Keratinocyte (primary cell): ENCODE measurements around the gene PARP9. TPM values are rescaled to one million over a fixed set of nuclear protein-coding genes. Genes with fewer than 3 reads are reported as not detected.
"Not testable (repeated sequence)": the region's sequence is repeated elsewhere in the genome, so short reads cannot be mapped to it uniquely, and the experiment has no call there.

Experiments
- DNase-seq: peaks from one replicate; pipeline ENCODE4 v3.0.0-alpha.2; 2011; ENCODE audit warnings: low read depth, missing footprints, low spot score
- FAIRE-seq: peaks from 2 replicates; lab custom pipeline; 2011; peaks lifted over from hg19 to GRCh38; lab: Jason Lieb, UNC
- H2AFZ ChIP-seq: 2 replicates; pipeline ENCODE4 v1.6.0; 2012; ENCODE audit warnings: low read length, control low read depth, inconsistent platforms; ENCODE audit not compliant: control insufficient read depth
- H3K27ac ChIP-seq: 2 replicates; pipeline ENCODE4 v1.5.1; 2011; ENCODE audit warnings: low read length; ENCODE audit not compliant: control insufficient read depth, insufficient read depth
- H3K27me3 ChIP-seq: 3 replicates; pipeline ENCODE4 v1.6.0; 2011; ENCODE audit warnings: low read length; ENCODE audit not compliant: control insufficient read depth, insufficient read depth; ENCODE audit errors: extremely low read depth
- H3K36me3 ChIP-seq, 2 experiments: 2 replicates in 1 of 2; 3 replicates in 1 of 2; pipeline ENCODE4 v1.5.1; 2011; ENCODE audit warnings: low read length in 2 of 2, mild to moderate bottlenecking in 1 of 2; ENCODE audit not compliant: control insufficient read depth in 2 of 2, insufficient read depth in 2 of 2; ENCODE audit errors: extremely low read depth in 1 of 2
- H3K4me1 ChIP-seq: 3 replicates; pipeline ENCODE4 v1.5.1; 2011; ENCODE audit warnings: low read length; ENCODE audit not compliant: control insufficient read depth, insufficient read depth; ENCODE audit errors: extremely low read depth
- H3K4me2 ChIP-seq: 3 replicates; pipeline ENCODE4 v1.6.0; 2011; ENCODE audit warnings: low read depth, low read length; ENCODE audit not compliant: control insufficient read depth, insufficient read depth; ENCODE audit errors: extremely low read depth
- H3K4me3 ChIP-seq, 3 experiments: fragments of 200-600 bp in 1 of 3; sonication (generic) in 1 of 3; 2 replicates in 2 of 3; 3 replicates in 1 of 3; pipeline ENCODE4 v1.5.1; 2011 to 2016; ENCODE audit warnings: low read length in 3 of 3, mild to moderate bottlenecking in 3 of 3, control low read depth in 2 of 3, inconsistent platforms in 1 of 3, low read depth in 1 of 3, mixed read lengths in 1 of 3, mixed run types in 1 of 3, moderate library complexity in 1 of 3; ENCODE audit not compliant: control insufficient read depth in 2 of 3, insufficient read depth in 2 of 3; ENCODE audit errors: extremely low read depth in 1 of 3
- H3K79me2 ChIP-seq: 2 replicates; pipeline ENCODE4 v1.6.0; 2012; ENCODE audit warnings: low read length; ENCODE audit not compliant: control insufficient read depth, insufficient read depth
- H3K9ac ChIP-seq: 3 replicates; pipeline ENCODE4 v1.6.0; 2011; ENCODE audit warnings: low read length; ENCODE audit not compliant: control insufficient read depth, insufficient read depth; ENCODE audit errors: extremely low read depth
- H3K9me1 ChIP-seq: 3 replicates; pipeline ENCODE4 v1.6.0; 2011; ENCODE audit warnings: low read length; ENCODE audit not compliant: control insufficient read depth, insufficient read depth; ENCODE audit errors: extremely low read depth
- H3K9me3 ChIP-seq: 2 replicates; pipeline ENCODE4 v1.5.1; 2012; ENCODE audit warnings: low read depth, low read length; ENCODE audit not compliant: control insufficient read depth
- H4K20me1 ChIP-seq: 3 replicates; pipeline ENCODE4 v1.6.0; 2011; ENCODE audit warnings: low read length; ENCODE audit not compliant: control insufficient read depth, insufficient read depth; ENCODE audit errors: extremely low read depth
- EZH2 ChIP-seq: IDR thresholded peaks from one replicate; pipeline ENCODE4 v1.6.1; 2012; ENCODE audit warnings: inconsistent platforms, mild to moderate bottlenecking, low read length, moderate library complexity
- dilution Hi-C: fragments of 300-500 bp; cut with MboI; formaldehyde crosslinking; loops from one replicate; pipeline ENCODE4 v1.7.0; 2020; ENCODE audit warnings: low sequenced_read_pairs; ENCODE audit not compliant: extremely low pct_ligation_motif_present
- polyA plus RNA-seq, 5 experiments: library from polyadenylated mRNA; depleted of rRNA in 3 of 5; stranded (reverse) in 3 of 5; stranded (forward) in 1 of 5; unstranded in 1 of 5; fragments of >200 nt; gene quantifications; 1 replicate in 1 of 5; 2 replicates in 3 of 5; 3 replicates in 1 of 5; pipeline versions ENCODE4 v1.2.1 to v1.2.3, GENCODE V29; 2011 to 2012; ENCODE audit warnings: missing spikeins in 2 of 5, low read depth in 1 of 5, low replicate concordance in 1 of 5
- TF ChIP-seq, protein P1 (sequence below), 3 experiments: IDR thresholded peaks in 1 of 3; conservative IDR thresholded peaks in 1 of 3; optimal IDR thresholded peaks in 1 of 3; 2 replicates in 2 of 3; 3 replicates in 1 of 3; pipeline versions ENCODE3 to v1.5.1; 2011; ENCODE audit warnings: low read length in 3 of 3, mild to moderate bottlenecking in 3 of 3, moderate library complexity in 2 of 3, control low read depth in 1 of 3, inconsistent platforms in 1 of 3; ENCODE audit not compliant: insufficient read depth in 2 of 3; ENCODE audit errors: extremely low read depth in 1 of 3

The PARP9 gene
- polyA plus RNA-seq, 1 donor (not counting 4 experiments of a cell fraction or from before 2014, with no cell fraction given) = 70.1 TPM

DNA sequence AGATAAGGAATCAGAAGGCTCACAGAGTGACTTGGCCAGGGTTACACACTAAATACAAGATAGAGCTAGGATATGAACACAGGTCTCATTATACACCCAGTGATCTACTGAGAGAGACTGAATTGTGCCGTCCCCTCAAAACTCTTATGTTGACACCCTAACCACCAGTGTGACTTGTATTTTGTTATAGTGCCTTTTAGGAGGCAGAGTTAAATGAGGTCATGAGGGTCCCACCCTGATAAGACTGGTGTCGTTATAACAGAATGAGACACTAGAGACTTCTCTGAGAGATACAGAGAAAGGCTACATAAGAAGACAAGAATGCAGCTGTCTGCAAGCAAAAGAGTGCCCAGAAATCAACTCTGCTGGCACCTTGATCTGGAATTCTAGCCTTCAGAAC lies 62.0 kb downstream of the PARP9 start:
- Histone ChIP-seq H3K36me3 (no peaks in the 10 kb centered on the region), H3K9me1 (no peaks in the 10 kb centered on the region), H3K4me2 (no peak overlapping the region), H3K27me3 (no peaks in the 10 kb centered on the region), H3K9me3 (no peaks in the 10 kb centered on the region), H3K79me2 (peaks cover 67% of the 10 kb centered on the region), H3K4me1 (peaks cover 12% of the 10 kb centered on the region), H3K4me3 (no peak overlapping the region), H3K9ac (no peak overlapping the region), H2AFZ (no peak overlapping the region), H3K27ac (no peak overlapping the region), H4K20me1 (peaks cover 16% of the 10 kb centered on the region)
- FAIRE-seq (no peak), DNase-seq (no peak)
- dilution Hi-C loops = no loop called here
- TF ChIP-seq, protein P1, sequence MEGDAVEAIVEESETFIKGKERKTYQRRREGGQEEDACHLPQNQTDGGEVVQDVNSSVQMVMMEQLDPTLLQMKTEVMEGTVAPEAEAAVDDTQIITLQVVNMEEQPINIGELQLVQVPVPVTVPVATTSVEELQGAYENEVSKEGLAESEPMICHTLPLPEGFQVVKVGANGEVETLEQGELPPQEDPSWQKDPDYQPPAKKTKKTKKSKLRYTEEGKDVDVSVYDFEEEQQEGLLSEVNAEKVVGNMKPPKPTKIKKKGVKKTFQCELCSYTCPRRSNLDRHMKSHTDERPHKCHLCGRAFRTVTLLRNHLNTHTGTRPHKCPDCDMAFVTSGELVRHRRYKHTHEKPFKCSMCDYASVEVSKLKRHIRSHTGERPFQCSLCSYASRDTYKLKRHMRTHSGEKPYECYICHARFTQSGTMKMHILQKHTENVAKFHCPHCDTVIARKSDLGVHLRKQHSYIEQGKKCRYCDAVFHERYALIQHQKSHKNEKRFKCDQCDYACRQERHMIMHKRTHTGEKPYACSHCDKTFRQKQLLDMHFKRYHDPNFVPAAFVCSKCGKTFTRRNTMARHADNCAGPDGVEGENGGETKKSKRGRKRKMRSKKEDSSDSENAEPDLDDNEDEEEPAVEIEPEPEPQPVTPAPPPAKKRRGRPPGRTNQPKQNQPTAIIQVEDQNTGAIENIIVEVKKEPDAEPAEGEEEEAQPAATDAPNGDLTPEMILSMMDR (optimal IDR thresholded peaks at IDR 0.05 in 1 of 3, IDR thresholded peaks at IDR 0.05 in 1 of 3, conservative IDR thresholded peaks at IDR 0.05 in 1 of 3; ENCODE audit: extremely low read depth in 1 of 3, insufficient read depth in 2 of 3, low read length in 3 of 3) = no peak
- no peak for TF ChIP-seq EZH2

DNA sequence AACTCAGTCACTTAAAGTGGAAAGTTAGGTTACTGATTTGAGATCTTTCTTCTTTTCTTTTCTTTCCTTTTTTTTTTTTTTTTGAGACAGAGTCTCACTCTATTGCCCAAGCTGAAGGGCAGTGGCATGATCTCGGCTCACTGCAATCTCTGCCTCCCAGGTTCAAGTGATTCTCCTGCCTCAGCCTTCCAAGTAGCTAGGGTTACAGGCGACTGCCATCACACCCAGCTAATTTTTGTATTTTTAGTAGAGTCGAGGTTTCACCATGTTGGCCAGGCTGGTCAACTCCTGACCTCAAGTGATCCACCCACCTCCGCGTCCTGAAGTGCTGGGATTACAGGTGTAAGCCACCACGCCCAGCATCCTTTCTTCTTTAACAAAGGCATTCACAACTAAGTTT lies 63.1 kb downstream of the PARP9 start:
- H3K4me2 ChIP-seq, H3K36me3 ChIP-seq, H3K4me3 ChIP-seq, DNase-seq, H3K9me1 ChIP-seq, FAIRE-seq, dilution Hi-C loops, H3K27ac ChIP-seq, H2AFZ ChIP-seq, H3K9me3 ChIP-seq, H3K27me3 ChIP-seq, H3K9ac ChIP-seq: not testable (repeated sequence)
- H3K4me1 ChIP-seq = peaks cover 23% of the 10 kb centered on the region
- peaks cover 16% of the 10 kb centered on the region for H4K20me1 ChIP-seq
- H3K79me2 ChIP-seq = peaks cover 64% of the 10 kb centered on the region

DNA sequence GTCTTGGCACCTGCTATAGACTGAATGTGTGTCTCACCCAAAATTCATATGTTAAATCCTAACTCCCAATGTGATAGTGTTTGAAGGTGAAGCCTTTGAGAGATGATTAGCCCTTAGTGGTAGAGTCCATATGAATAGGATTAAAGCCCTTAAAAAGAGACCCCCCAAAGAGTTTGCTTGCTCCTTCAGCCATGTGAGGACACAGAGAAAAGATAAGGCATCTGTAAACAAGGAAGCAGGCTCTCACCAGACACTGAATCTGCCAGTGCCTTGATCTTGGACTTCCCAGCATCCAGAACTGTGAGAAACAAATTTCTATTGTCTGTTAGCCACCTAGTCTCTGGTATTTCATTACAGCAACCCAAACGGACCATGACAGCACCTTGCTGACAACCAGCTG lies 65.9 kb downstream of the PARP9 start:
- peaks cover 8% of the 10 kb centered on the region for H4K20me1 ChIP-seq
- no peaks in the 10 kb centered on the region for H3K9me1 ChIP-seq
- H3K27ac ChIP-seq = peak overlapping the region; percentile 54
- no peaks in the 10 kb centered on the region for H3K27me3 ChIP-seq
- no peak overlapping the region for H3K4me2 ChIP-seq
- peaks cover 33% of the 10 kb centered on the region for H3K4me1 ChIP-seq
- no peak overlapping the region for H2AFZ ChIP-seq
- FAIRE-seq (no peak), DNase-seq (no peak)
- H3K9ac ChIP-seq = no peak overlapping the region
- peaks cover 36% of the 10 kb centered on the region for H3K79me2 ChIP-seq
- no peaks in the 10 kb centered on the region for H3K9me3 ChIP-seq
- peaks cover 0 to 1% of the 10 kb centered on the region in 2 experiments for H3K36me3 ChIP-seq
- dilution Hi-C loops = no loop called here
- TF ChIP-seq, protein P1 (optimal IDR thresholded peaks at IDR 0.05 in 1 of 3, IDR thresholded peaks at IDR 0.05 in 1 of 3, conservative IDR thresholded peaks at IDR 0.05 in 1 of 3; ENCODE audit: extremely low read depth in 1 of 3, insufficient read depth in 2 of 3, low read length in 3 of 3) = no peak
- TF ChIP-seq EZH2 = no peak
- H3K4me3 ChIP-seq = no peak overlapping the region
